Hepatocyte (in vitro differentiated cells): Measurements from ENCODE around the gene ITPR2. TPM values are rescaled to one million over a fixed set of nuclear protein-coding genes. Genes with fewer than 3 reads are reported as not detected.

Experiments used
- DNase-seq: peaks from one replicate; pipeline ENCODE4 v3.0.0-alpha.2; 2016; ENCODE audit warnings: low spot score
- H2AFZ ChIP-seq: fragments of 200-600 bp; sonication (generic); 2 replicates; pipeline ENCODE4 v1.6.0; 2016; ENCODE audit warnings: antibody characterized with exemption, mild to moderate bottlenecking
- H3K27ac ChIP-seq: fragments of 200-600 bp; sonication (generic); 2 replicates; pipeline ENCODE4 v1.5.1; 2016; ENCODE audit warnings: mild to moderate bottlenecking
- H3K27me3 ChIP-seq: fragments of 200-600 bp; sonication (generic); 2 replicates; pipeline ENCODE4 v1.6.1; 2016
- H3K36me3 ChIP-seq: fragments of 200-600 bp; sonication (generic); replicated peaks from 2 replicates; pipeline ENCODE4 v1.5.1; 2016; ENCODE audit warnings: low read depth; ENCODE audit not compliant: insufficient read depth
- H3K4me1 ChIP-seq: fragments of 200-600 bp; sonication (generic); 2 replicates; pipeline ENCODE4 v1.5.1; 2016; ENCODE audit warnings: mild to moderate bottlenecking, moderate library complexity; ENCODE audit not compliant: insufficient read depth
- H3K4me2 ChIP-seq: fragments of 200-600 bp; sonication (generic); 2 replicates; pipeline ENCODE4 v1.6.0; 2016
- H3K4me3 ChIP-seq: fragments of 200-600 bp; sonication (generic); 2 replicates; pipeline ENCODE4 v1.5.1; 2016; ENCODE audit warnings: mild to moderate bottlenecking
- H3K79me2 ChIP-seq: fragments of 200-600 bp; sonication (generic); 2 replicates; pipeline ENCODE4 v1.6.0; 2017; ENCODE audit warnings: mild to moderate bottlenecking
- H3K9me2 ChIP-seq: fragments of 200-600 bp; sonication (generic); replicated peaks from 2 replicates; pipeline ENCODE4 v1.6.0; 2017; ENCODE audit warnings: mild to moderate bottlenecking; ENCODE audit not compliant: insufficient read depth
- H3K9me3 ChIP-seq: fragments of 200-600 bp; sonication (generic); 2 replicates; pipeline ENCODE4 v1.5.1; 2016; ENCODE audit warnings: low read depth, mild to moderate bottlenecking
- H4K20me1 ChIP-seq: fragments of 200-600 bp; sonication (generic); 2 replicates; pipeline ENCODE4 v1.6.0; 2016; ENCODE audit warnings: mild to moderate bottlenecking; ENCODE audit not compliant: insufficient read depth, poor library complexity, severe bottlenecking
- CTCF ChIP-seq: fragments of 200-600 bp; sonication (generic); IDR thresholded peaks from 2 replicates; pipeline ENCODE4 v1.5.1; 2016; ENCODE audit warnings: antibody characterized with exemption, mild to moderate bottlenecking; ENCODE audit not compliant: poor library complexity
- EZH2 ChIP-seq: fragments of 200-600 bp; sonication (generic); IDR thresholded peaks from 2 replicates; pipeline ENCODE4 v1.6.1; 2016; ENCODE audit warnings: antibody characterized with exemption, mild to moderate bottlenecking, borderline replicate concordance
- EZH2phosphoT487 ChIP-seq: fragments of 200-600 bp; sonication (generic); IDR thresholded peaks from one replicate; pipeline ENCODE4 v1.6.1; 2018; ENCODE audit warnings: antibody characterized with exemption, mild to moderate bottlenecking, low read depth, moderate library complexity; ENCODE audit not compliant: unreplicated experiment, severe bottlenecking
- WGBS: methylation state at CpG from one replicate; pipeline ENCODE4 v1.1.6; 2016; ENCODE audit warnings: low lambda C conversion rate; ENCODE audit errors: missing lambda C conversion rate; 5-methylcytosine and 5-hydroxymethylcytosine counted together
- polyA plus RNA-seq: library from polyadenylated mRNA; unstranded; fragments of >200 nt; fragmentation: Nextera tagmentation; extraction: Ambion mirVana; gene quantifications from 2 replicates; pipeline ENCODE4 v1.2.1, GENCODE V29; 2016
- total RNA-seq: library from RNA; depleted of rRNA; stranded (reverse); fragments of >200 nt; gene quantifications from 2 replicates; pipeline ENCODE4 v1.2.3, GENCODE V29; 2014

The ITPR2 gene
- total and polyA plus RNA-seq, 2 experiments from 2014 or later = 22.0 to 51.4 TPM

- no peak for TF ChIP-seq EZH2
- no peak for TF ChIP-seq CTCF
- no peak for TF ChIP-seq EZH2phosphoT487
- H3K4me1 ChIP-seq = peaks cover 11% of the 10 kb centered on the region
- no peak for DNase-seq
- no peak overlapping the region for H3K27ac ChIP-seq
- no peaks in the 10 kb centered on the region for H4K20me1 ChIP-seq
- no peaks in the 10 kb centered on the region for H3K27me3 ChIP-seq
- no peaks in the 10 kb centered on the region for H3K9me3 ChIP-seq
- WGBS = 91% methylated on average over 5 of the region's 5 CpGs
- H2AFZ ChIP-seq = no peak overlapping the region
- H3K79me2 ChIP-seq = peaks cover 40% of the 10 kb centered on the region
- H3K9me2 ChIP-seq = no peaks in the 10 kb centered on the region
- H3K4me2 ChIP-seq = no peak overlapping the region
- H3K4me3 ChIP-seq = no peak overlapping the region
- no peaks in the 10 kb centered on the region for H3K36me3 ChIP-seq
Measured at GRCh38 chr12:26728205-26729050, 104.6 kb downstream of the ITPR2 start.

DNA sequence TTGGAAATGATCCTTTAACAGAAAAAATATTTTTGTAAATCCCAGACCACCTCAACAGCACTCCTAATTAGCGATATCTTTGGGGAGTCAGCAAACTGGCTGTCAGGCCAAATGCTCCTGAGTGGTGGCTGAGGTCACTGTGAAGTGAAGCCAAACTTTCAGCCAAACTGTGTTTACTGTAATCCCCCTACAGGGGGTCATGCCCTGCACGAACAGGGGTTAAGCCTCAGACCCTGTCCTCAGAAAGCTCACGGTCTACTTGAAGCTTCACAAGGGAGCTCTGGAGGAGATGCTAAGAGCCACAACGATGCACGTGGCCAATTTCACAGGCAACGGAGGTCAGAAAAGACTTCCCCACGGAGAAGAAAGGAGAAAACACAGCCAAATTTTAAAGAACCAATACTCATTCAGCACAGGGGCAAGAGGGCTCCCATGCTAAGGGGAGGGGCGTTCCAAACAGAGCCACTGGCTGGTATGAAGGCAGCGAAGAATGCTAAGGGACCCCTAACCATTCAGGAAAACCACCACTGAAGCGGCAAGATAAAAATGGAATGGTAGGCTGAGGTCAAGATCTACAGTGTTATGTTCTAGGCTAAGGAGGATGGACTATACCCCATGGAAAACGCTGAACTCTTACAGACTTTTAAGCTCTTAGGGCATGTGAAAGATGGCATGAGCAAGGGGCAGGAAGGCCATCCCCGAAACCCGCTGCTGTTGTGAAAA lies 105.4 kb downstream of the ITPR2 start:
- Histone ChIP-seq H3K79me2 (peaks cover 37% of the 10 kb centered on the region), H3K27me3 (no peaks in the 10 kb centered on the region), H3K27ac (no peak overlapping the region), H3K4me1 (peaks cover 13% of the 10 kb centered on the region), H2AFZ (no peak overlapping the region), H3K4me2 (no peak overlapping the region), H3K36me3 (no peaks in the 10 kb centered on the region), H4K20me1 (no peaks in the 10 kb centered on the region), H3K9me3 (no peaks in the 10 kb centered on the region), H3K9me2 (no peaks in the 10 kb centered on the region), H3K4me3 (no peak overlapping the region)
- 92% methylated on average over 13 of the region's 13 CpGs for WGBS
- no peak for DNase-seq
- TF ChIP-seq EZH2phosphoT487 = no peak

GRCh38 chr12:26726956-26727355 lies 106.0 kb downstream of the ITPR2 start:
- no peaks in the 10 kb centered on the region for H3K9me2 ChIP-seq
- no peak overlapping the region for H2AFZ ChIP-seq
- no peak overlapping the region for H3K4me2 ChIP-seq
- 86% methylated on average over 2 of the region's 2 CpGs for WGBS
- H3K27ac ChIP-seq = no peak overlapping the region
- no peaks in the 10 kb centered on the region for H3K27me3 ChIP-seq
- peaks cover 33% of the 10 kb centered on the region for H3K79me2 ChIP-seq
- no peaks in the 10 kb centered on the region for H3K36me3 ChIP-seq
- no peak for DNase-seq
- H3K9me3 ChIP-seq = no peaks in the 10 kb centered on the region
- H4K20me1 ChIP-seq = no peaks in the 10 kb centered on the region
- H3K4me3 ChIP-seq = no peak overlapping the region
- TF ChIP-seq EZH2phosphoT487 (no peak), CTCF (no peak), EZH2 (no peak)
- H3K4me1 ChIP-seq = peaks cover 13% of the 10 kb centered on the region

DNA sequence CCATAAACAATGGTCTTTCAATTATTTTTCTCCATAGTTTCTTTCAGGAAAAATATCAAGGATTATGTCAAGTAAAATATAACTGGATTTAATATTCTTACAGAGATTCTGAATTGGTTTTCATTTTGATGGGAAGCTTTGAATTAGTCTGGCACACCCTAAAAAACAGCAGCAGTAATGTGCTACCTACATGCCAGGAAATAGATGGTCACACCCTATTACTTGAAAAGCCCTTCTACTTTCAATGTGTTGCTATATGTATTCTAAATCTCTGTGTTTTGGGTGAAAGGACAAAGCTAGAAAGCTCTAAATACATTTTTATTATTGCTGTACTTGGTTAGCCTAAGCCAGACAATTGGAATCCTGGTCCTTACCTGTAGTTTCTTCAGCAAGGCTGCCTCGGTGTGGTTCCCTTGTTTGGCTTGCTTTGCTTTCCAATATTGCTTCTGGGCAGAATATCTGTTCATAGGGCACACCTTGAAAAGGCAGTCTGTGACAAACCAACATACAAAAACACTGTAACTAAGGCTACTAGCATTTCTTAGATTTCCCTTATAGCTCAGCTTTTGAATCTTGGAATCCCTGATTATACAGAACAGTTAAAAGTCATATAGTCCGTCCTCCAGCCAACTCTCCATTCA lies 107.6 kb downstream of the ITPR2 start:
- Histone ChIP-seq H3K79me2 (peaks cover 17% of the 10 kb centered on the region), H3K27me3 (no peaks in the 10 kb centered on the region), H4K20me1 (no peaks in the 10 kb centered on the region), H3K4me2 (no peak overlapping the region), H3K27ac (no peak overlapping the region), H3K4me1 (peaks cover 13% of the 10 kb centered on the region), H3K36me3 (no peaks in the 10 kb centered on the region), H3K9me2 (no peaks in the 10 kb centered on the region), H3K4me3 (no peak overlapping the region), H2AFZ (no peak overlapping the region), H3K9me3 (no peaks in the 10 kb centered on the region)
- DNase-seq = no peak
- TF ChIP-seq EZH2phosphoT487 = no peak
- TF ChIP-seq EZH2 = no peak
- TF ChIP-seq CTCF = no peak
- WGBS = 96% methylated on average over 2 of the region's 2 CpGs
